ENCODE data around the gene HOXD9.

DNA sequence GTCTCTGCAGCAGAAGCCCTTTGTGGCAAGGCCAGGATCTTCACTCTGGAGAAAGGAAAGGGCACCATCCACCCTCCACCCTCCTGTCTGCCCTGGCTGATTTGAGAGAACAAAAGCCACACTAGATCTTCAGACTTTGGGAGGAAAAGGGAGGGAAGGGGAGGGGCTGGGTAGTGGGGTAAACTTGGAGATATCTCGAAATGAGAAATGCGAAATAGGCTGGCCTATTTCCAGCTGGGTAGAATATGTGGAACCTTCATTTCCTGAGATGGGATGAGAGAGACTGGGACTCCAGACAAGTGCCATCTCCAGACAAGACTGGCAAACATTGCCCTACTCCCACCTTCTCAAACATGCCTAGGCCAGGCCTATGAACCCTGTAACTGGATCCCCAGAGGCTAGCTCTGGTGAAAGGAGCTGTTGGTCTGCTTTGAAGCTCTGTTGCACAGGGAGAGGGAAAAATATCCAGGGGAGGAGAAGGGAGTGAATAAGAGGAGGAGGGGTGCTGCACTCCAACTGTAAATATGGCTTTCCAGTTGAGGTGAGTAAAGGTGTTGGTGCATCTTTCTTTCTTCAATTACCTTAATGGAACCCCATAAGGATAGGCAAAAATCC, 21.2 kb upstream of the HOXD9 start:
- TF ChIP-seq, protein P1, sequence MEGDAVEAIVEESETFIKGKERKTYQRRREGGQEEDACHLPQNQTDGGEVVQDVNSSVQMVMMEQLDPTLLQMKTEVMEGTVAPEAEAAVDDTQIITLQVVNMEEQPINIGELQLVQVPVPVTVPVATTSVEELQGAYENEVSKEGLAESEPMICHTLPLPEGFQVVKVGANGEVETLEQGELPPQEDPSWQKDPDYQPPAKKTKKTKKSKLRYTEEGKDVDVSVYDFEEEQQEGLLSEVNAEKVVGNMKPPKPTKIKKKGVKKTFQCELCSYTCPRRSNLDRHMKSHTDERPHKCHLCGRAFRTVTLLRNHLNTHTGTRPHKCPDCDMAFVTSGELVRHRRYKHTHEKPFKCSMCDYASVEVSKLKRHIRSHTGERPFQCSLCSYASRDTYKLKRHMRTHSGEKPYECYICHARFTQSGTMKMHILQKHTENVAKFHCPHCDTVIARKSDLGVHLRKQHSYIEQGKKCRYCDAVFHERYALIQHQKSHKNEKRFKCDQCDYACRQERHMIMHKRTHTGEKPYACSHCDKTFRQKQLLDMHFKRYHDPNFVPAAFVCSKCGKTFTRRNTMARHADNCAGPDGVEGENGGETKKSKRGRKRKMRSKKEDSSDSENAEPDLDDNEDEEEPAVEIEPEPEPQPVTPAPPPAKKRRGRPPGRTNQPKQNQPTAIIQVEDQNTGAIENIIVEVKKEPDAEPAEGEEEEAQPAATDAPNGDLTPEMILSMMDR (IDR thresholded peaks at IDR 0.05) = no peak
- TF ChIP-seq POLR2A (IDR thresholded peaks at IDR 0.05) = no peak
